HG03439 (cell line): ENCODE results near the gene FASTK.

Source experiments
- ATAC-seq: cut with Tn5 transposase; IDR thresholded peaks from one replicate; pipeline ENCODE4 v1.9.1; 2021; ENCODE audit warnings: mild to moderate bottlenecking, moderate library complexity; ENCODE audit not compliant: unreplicated experiment

The FASTK gene

GRCh38 chr7:151118108-151119054, 37.8 kb upstream of the FASTK start:
- no peak for ATAC-seq

GRCh38 chr7:151117565-151117964, 37.0 kb upstream of the FASTK start:
- no peak for ATAC-seq

GRCh38 chr7:151116603-151117440, 36.2 kb upstream of the FASTK start:
- ATAC-seq, result no peak

GRCh38 chr7:151115836-151116418, 35.3 kb upstream of the FASTK start:
- no peak for ATAC-seq

GRCh38 chr7:151115121-151115835, 34.7 kb upstream of the FASTK start:
- ATAC-seq, result no peak

- no peak for ATAC-seq
These were observed 33.8 kb upstream of the FASTK start for GRCh38 chr7:151114151-151115090.

GRCh38 chr7:151113344-151114150, 32.9 kb upstream of the FASTK start:
- ATAC-seq, result no peak

GRCh38 chr7:151110941-151111645, 30.5 kb upstream of the FASTK start:
- ATAC-seq, result peak; percentile 72

- no peak for ATAC-seq
These were observed 29.8 kb upstream of the FASTK start for GRCh38 chr7:151110236-151110940.

GRCh38 chr7:151109094-151110048, 28.8 kb upstream of the FASTK start:
- ATAC-seq, result no peak

- no peak for ATAC-seq
These were observed 27.3 kb upstream of the FASTK start for GRCh38 chr7:151107882-151108281.

GRCh38 chr7:151104411-151105235, 24.0 kb upstream of the FASTK start:
- no peak for ATAC-seq

- ATAC-seq, result no peak
These were observed 23.4 kb upstream of the FASTK start for GRCh38 chr7:151103973-151104372.

- no peak for ATAC-seq
These were observed 22.4 kb upstream of the FASTK start for GRCh38 chr7:151102991-151103390.

GRCh38 chr7:151101621-151102396, 21.2 kb upstream of the FASTK start:
- ATAC-seq, result no peak
